Choroid plexus epithelial cell (primary cell): Measurements from ENCODE around the gene CEP131.

Experiments used
- DNase-seq: peaks from one replicate; pipeline ENCODE4 v3.0.0-alpha.2; 2010; ENCODE audit warnings: low read depth
- H3K4me3 ChIP-seq: 2 replicates; pipeline ENCODE4 v1.5.1; 2011; ENCODE audit warnings: low read depth, mild to moderate bottlenecking, control low read depth, low read length, moderate library complexity
- CTCF ChIP-seq: conservative IDR thresholded peaks from 2 replicates; pipeline ENCODE4 v1.5.1; 2011; ENCODE audit warnings: low read depth, mild to moderate bottlenecking, control low read depth, inconsistent platforms, low read length, moderate library complexity

The CEP131 gene

GRCh38 chr17:81180836-81181810, 41.6 kb downstream of the CEP131 start:
- no peak overlapping the region for H3K4me3 ChIP-seq
- no peak for TF ChIP-seq CTCF
- no peak for DNase-seq

- no peak for DNase-seq
- no peak overlapping the region for H3K4me3 ChIP-seq
- no peak for TF ChIP-seq CTCF
Observed at GRCh38 chr17:81179861-81180260, 42.9 kb downstream of the CEP131 start.

- DNase-seq, result no peak
- H3K4me3 ChIP-seq, result no peak overlapping the region
- TF ChIP-seq CTCF, result no peak
Observed at GRCh38 chr17:81179220-81179619, 43.5 kb downstream of the CEP131 start.

- H3K4me3 ChIP-seq, result no peak overlapping the region
- no peak for TF ChIP-seq CTCF
- DNase-seq, result no peak
Observed at GRCh38 chr17:81178136-81179091, 44.4 kb downstream of the CEP131 start.

GRCh38 chr17:81176666-81177065, 46.1 kb downstream of the CEP131 start:
- no peak overlapping the region for H3K4me3 ChIP-seq
- DNase-seq, result no peak
- no peak for TF ChIP-seq CTCF

GRCh38 chr17:81173762-81174155, 49.0 kb downstream of the CEP131 start:
- no peak for DNase-seq
- TF ChIP-seq CTCF, result no peak
- no peak overlapping the region for H3K4me3 ChIP-seq
